GM10248 (cell line): ENCODE measurements around the gene PDIA2.

Experiments used
- CTCF ChIA-PET: fragments of 300-600 bp; sonication (Branson Sonifier 250); formaldehyde crosslinking; extraction: SDS; loops from one replicate; lab custom pipeline; 2021; ENCODE audit warnings: antibody characterized with exemption; lab: Yijun Ruan, JAX
- POLR2A ChIA-PET: fragments of 350-650 bp; sonication (Branson Sonifier 250); formaldehyde crosslinking; extraction: SDS; loops from one replicate; lab custom pipeline; 2020; ENCODE audit warnings: antibody characterized with exemption; lab: Yijun Ruan, JAX
- DNase-seq: peaks from one replicate; pipeline ENCODE4 v3.0.0; 2012; ENCODE audit errors: extremely low spot score
- TF ChIP-seq, protein P1 (sequence below): IDR thresholded peaks from 2 replicates; pipeline ENCODE4 v1.5.1; 2012; ENCODE audit warnings: mild to moderate bottlenecking, low read depth; ENCODE audit errors: extremely low read depth, missing control alignments, control extremely low read depth

PDIA2 gene

GRCh38 chr16:283033-283805, at the start of gene PDIA2:
PDIA2 (plus strand) TSS chr16:283164; CDS start chr16:283170, 6 bp downstream.
- ChIA-PET CTCF (interaction anchor here (1.2 kb wide), 1 partner anchor 12 kb away, joined by 3 read pairs; no protein-coding TSS in a partner anchor), POLR2A (no interaction called here)
- DNase-seq, result no peak
- TF ChIP-seq, protein P1, sequence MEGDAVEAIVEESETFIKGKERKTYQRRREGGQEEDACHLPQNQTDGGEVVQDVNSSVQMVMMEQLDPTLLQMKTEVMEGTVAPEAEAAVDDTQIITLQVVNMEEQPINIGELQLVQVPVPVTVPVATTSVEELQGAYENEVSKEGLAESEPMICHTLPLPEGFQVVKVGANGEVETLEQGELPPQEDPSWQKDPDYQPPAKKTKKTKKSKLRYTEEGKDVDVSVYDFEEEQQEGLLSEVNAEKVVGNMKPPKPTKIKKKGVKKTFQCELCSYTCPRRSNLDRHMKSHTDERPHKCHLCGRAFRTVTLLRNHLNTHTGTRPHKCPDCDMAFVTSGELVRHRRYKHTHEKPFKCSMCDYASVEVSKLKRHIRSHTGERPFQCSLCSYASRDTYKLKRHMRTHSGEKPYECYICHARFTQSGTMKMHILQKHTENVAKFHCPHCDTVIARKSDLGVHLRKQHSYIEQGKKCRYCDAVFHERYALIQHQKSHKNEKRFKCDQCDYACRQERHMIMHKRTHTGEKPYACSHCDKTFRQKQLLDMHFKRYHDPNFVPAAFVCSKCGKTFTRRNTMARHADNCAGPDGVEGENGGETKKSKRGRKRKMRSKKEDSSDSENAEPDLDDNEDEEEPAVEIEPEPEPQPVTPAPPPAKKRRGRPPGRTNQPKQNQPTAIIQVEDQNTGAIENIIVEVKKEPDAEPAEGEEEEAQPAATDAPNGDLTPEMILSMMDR, result no peak

- CTCF ChIA-PET, result interaction anchor here (0.8 to 1.7 kb wide), 7 partner anchors 9 to 126 kb away, joined by 3 to 10 read pairs (median 5); no protein-coding TSS in a partner anchor
- TF ChIP-seq, protein P1, result peak; percentile 30
- peak; percentile 96 for DNase-seq
- POLR2A ChIA-PET, result interaction anchor here (1.2 to 1.6 kb wide), 2 partner anchors 16 to 34 kb away, joined by 4 to 7 read pairs; no protein-coding TSS in a partner anchor
These were observed 48.3 kb upstream of the PDIA2 start, which contains the start of gene FAM234A for GRCh38 chr16:234468-235305. FAM234A (plus strand) TSS chr16:234821; CDS start chr16:254414, 19,593 bp downstream.

- DNase-seq, result no peak
- ChIA-PET CTCF (interaction anchor here (1.1 to 2.2 kb wide), 5 partner anchors 9 to 58 kb away, joined by 3 to 5 read pairs (median 4); partner anchors contain the start of gene LUC7L), POLR2A (interaction anchor here (0.5 kb wide), 1 partner anchor 19 kb away, joined by 4 read pairs; no protein-coding TSS in a partner anchor)
- TF ChIP-seq, protein P1, result no peak
These were observed 43.1 kb upstream of the PDIA2 start for GRCh38 chr16:239948-240277.

- POLR2A ChIA-PET, result interaction anchor here (0.6 kb wide), 1 partner anchor 22 kb away, joined by 5 read pairs; no protein-coding TSS in a partner anchor
- DNase-seq, result no peak
- TF ChIP-seq, protein P1, result no peak
- CTCF ChIA-PET, result interaction anchor here (1.1 to 2.2 kb wide), 3 partner anchors 9 to 13 kb away, joined by 3 to 5 read pairs (median 4); partner anchors contain the start of gene LUC7L
These were observed 42.4 kb upstream of the PDIA2 start for GRCh38 chr16:240559-240958.

- ChIA-PET CTCF (interaction anchor here (1.2 kb wide), 2 partner anchors 10 to 124 kb away, joined by 3 read pairs; no protein-coding TSS in a partner anchor), POLR2A (no interaction called here)
- no peak for DNase-seq
- TF ChIP-seq, protein P1, result no peak
These were observed 40.7 kb upstream of the PDIA2 start for GRCh38 chr16:242281-242680.

GRCh38 chr16:243348-243747, 39.6 kb upstream of the PDIA2 start:
- no peak for DNase-seq
- POLR2A ChIA-PET, result no interaction called here
- CTCF ChIA-PET, result interaction anchor here (1.2 kb wide), 2 partner anchors 9 to 125 kb away, joined by 3 read pairs; no protein-coding TSS in a partner anchor
- TF ChIP-seq, protein P1, result no peak
